ENCODE data around the gene ACR. TPM values are rescaled to one million over a fixed set of nuclear protein-coding genes. Genes with fewer than 3 reads are reported as not detected.

Gene ACR
- total RNA-seq, 2 donors from 2014 or later: 0.18 TPM; not detected in 1

GRCh38 chr22:50703726-50704509 lies 34.1 kb upstream of the ACR start:
- H3K27me3 ChIP-seq (ENCODE audit: control insufficient read depth, insufficient read depth, low read length, poor library complexity, severe bottlenecking): no peaks in the 10 kb centered on the region
- no peak overlapping the region for H3K27ac ChIP-seq (ENCODE audit: low read depth, low read length)
- Mint-ChIP-seq H3K27me3 (ENCODE audit: insufficient read depth) (peaks cover 1% of the 10 kb centered on the region), H3K36me3 (ENCODE audit: low read depth) (peaks cover 4% of the 10 kb centered on the region), H3K4me1 (peaks cover 4% of the 10 kb centered on the region), H3K9me3 (no peaks in the 10 kb centered on the region), H3K4me3 (no peak overlapping the region), H3K27ac (no peak overlapping the region)
- H3K9ac ChIP-seq (ENCODE audit: extremely low read depth, low read length, poor library complexity, severe bottlenecking): no peak overlapping the region
- no peak for TF ChIP-seq CTCF (conservative IDR thresholded peaks at IDR 0.05)
- H3K4me1 ChIP-seq (ENCODE audit: control insufficient read depth, insufficient read depth, low read length): no peaks in the 10 kb centered on the region
- 94 to 95% methylated on average over 24 to 36 of the region's 36 CpGs for WGBS, 2 experiments (ENCODE audit: insufficient coverage in 1 of 2, insufficient read length in 1 of 2)
- no peak overlapping the region for H3K4me3 ChIP-seq (ENCODE audit: low read length)
- H3K9me3 ChIP-seq (ENCODE audit: control insufficient read depth, low read length): no peaks in the 10 kb centered on the region
- H3K36me3 ChIP-seq (ENCODE audit: control insufficient read depth, insufficient read depth, low read length): no peaks in the 10 kb centered on the region
- DNase-seq: peak; percentile 38

DNA sequence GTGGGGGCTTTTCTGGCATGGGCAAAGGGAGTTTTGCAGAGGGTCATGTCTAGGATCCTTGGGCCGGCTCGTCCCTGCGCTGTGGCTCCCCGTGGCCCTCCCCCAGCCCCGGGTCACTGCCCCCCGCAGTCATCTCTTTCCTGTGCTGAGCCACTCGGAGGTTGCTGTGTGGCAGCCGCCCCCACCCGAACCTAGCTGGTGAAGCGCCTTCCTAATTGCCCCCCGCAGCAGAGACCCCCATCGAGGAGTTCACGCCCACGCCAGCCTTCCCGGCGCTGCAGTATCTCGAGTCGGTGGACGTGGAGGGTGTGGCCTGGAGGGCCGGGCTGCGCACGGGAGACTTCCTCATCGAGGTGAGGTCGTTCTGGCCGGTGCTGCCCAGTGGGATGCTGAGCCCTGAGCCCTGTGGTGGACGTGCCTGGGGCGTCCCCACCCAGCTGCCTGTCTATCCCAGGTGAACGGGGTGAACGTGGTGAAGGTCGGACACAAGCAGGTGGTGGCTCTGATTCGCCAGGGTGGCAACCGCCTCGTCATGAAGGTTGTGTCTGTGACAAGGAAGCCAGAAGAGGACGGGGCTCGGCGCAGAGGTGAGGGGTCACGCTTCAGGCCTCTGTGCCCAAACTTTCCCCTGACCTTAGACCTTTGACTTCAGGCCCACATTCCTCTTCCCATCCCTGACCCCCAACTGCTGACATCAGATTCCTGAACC lies 33.3 kb upstream of the ACR start:
- Mint-ChIP-seq H3K4me1 (peaks cover 4% of the 10 kb centered on the region), H3K36me3 (ENCODE audit: low read depth) (peaks cover 4% of the 10 kb centered on the region), H3K4me3 (no peak overlapping the region), H3K27me3 (ENCODE audit: insufficient read depth) (no peaks in the 10 kb centered on the region), H3K27ac (no peak overlapping the region), H3K9me3 (no peaks in the 10 kb centered on the region)
- no peaks in the 10 kb centered on the region for H3K27me3 ChIP-seq (ENCODE audit: control insufficient read depth, insufficient read depth, low read length, poor library complexity, severe bottlenecking)
- WGBS, 2 experiments (ENCODE audit: insufficient coverage in 1 of 2, insufficient read length in 1 of 2): 92 to 97% methylated on average over 12 to 37 of the region's 37 CpGs
- no peak overlapping the region for H3K9ac ChIP-seq (ENCODE audit: extremely low read depth, low read length, poor library complexity, severe bottlenecking)
- no peak overlapping the region for H3K4me3 ChIP-seq (ENCODE audit: low read length)
- H3K36me3 ChIP-seq (ENCODE audit: control insufficient read depth, insufficient read depth, low read length): no peaks in the 10 kb centered on the region
- H3K4me1 ChIP-seq (ENCODE audit: control insufficient read depth, insufficient read depth, low read length): no peaks in the 10 kb centered on the region
- DNase-seq: peak; percentile 43
- H3K27ac ChIP-seq (ENCODE audit: low read depth, low read length): peak overlapping the region; percentile 32
- no peak for TF ChIP-seq CTCF (conservative IDR thresholded peaks at IDR 0.05)
- no peaks in the 10 kb centered on the region for H3K9me3 ChIP-seq (ENCODE audit: control insufficient read depth, low read length)

- Mint-ChIP-seq H3K27me3 (ENCODE audit: insufficient read depth) (no peaks in the 10 kb centered on the region), H3K4me1 (no peaks in the 10 kb centered on the region), H3K4me3 (no peak overlapping the region), H3K9me3 (no peaks in the 10 kb centered on the region), H3K36me3 (ENCODE audit: low read depth) (peaks cover 4% of the 10 kb centered on the region), H3K27ac (no peak overlapping the region)
- Histone ChIP-seq H3K27ac (ENCODE audit: low read depth, low read length) (no peak overlapping the region), H3K4me1 (ENCODE audit: control insufficient read depth, insufficient read depth, low read length) (no peaks in the 10 kb centered on the region), H3K27me3 (ENCODE audit: control insufficient read depth, insufficient read depth, low read length, poor library complexity, severe bottlenecking) (no peaks in the 10 kb centered on the region), H3K4me3 (ENCODE audit: low read length) (no peak overlapping the region), H3K9me3 (ENCODE audit: control insufficient read depth, low read length) (no peaks in the 10 kb centered on the region), H3K9ac (ENCODE audit: extremely low read depth, low read length, poor library complexity, severe bottlenecking) (no peak overlapping the region), H3K36me3 (ENCODE audit: control insufficient read depth, insufficient read depth, low read length) (no peaks in the 10 kb centered on the region)
- peak; percentile 92 for DNase-seq
- TF ChIP-seq CTCF (conservative IDR thresholded peaks at IDR 0.05): no peak
- WGBS, 2 experiments (ENCODE audit: insufficient coverage in 1 of 2, insufficient read length in 1 of 2): 35% methylated on average over 23 of the region's 23 CpGs; no CpG with 5 or more reads in 1 of the 2 experiments
Observed at GRCh38 chr22:50705219-50705691, 32.7 kb upstream of the ACR start.
